Stimulated activated CD8-positive, alpha-beta memory T cell treated with anti-CD3 and anti-CD28 coated beads, Interleukin-15, amount 100 ng/mL, for 24 hours (primary cell): Measurements from ENCODE around the gene ATP2A3.

ENCODE experiments used
- DNase-seq: peaks from one replicate; pipeline ENCODE4 v3.0.0-alpha.2; 2020; ENCODE audit warnings: low read depth

Gene ATP2A3

DNA sequence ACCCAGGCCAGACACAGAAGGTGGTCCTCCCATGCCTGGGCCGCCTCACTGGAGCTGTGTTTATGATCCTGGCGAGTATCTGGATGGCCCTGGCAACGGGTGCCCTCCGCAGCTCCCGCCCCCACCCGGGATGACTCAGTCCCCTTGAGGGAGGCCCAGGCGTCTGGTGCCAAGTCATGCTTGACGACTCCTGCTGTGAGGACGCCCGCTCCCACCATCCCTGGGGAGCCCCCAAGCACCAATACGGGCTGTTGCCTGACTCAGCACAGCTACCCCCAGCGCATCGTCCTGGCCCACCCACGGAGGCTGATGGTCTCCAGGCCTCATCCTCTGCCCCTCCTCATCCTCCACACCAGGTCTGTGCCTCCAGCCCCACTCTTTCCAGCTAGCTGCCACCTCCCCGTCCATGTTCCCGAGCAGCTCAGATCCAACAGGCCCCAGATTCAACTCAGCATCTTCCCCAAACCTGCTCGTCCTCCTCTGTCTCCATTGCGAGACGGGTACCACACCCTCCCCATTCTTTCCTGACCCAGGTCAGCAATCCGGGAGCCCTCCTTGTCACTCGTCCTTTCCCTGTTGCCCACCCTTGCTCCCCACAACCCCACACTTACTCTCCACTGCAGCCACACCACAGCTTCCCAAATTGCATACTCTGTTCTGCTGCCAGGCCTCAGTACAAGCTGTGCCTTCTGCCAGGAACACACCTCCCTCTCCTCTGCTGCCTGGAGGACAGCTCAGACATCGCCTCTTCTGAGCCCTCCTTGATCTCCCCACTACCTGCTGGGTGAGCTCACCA is 74.0 kb downstream of the ATP2A3 start:
- DNase-seq, result no peak

GRCh38 chr17:3889325-3890012 is 74.8 kb downstream of the ATP2A3 start:
- DNase-seq, result no peak

DNA sequence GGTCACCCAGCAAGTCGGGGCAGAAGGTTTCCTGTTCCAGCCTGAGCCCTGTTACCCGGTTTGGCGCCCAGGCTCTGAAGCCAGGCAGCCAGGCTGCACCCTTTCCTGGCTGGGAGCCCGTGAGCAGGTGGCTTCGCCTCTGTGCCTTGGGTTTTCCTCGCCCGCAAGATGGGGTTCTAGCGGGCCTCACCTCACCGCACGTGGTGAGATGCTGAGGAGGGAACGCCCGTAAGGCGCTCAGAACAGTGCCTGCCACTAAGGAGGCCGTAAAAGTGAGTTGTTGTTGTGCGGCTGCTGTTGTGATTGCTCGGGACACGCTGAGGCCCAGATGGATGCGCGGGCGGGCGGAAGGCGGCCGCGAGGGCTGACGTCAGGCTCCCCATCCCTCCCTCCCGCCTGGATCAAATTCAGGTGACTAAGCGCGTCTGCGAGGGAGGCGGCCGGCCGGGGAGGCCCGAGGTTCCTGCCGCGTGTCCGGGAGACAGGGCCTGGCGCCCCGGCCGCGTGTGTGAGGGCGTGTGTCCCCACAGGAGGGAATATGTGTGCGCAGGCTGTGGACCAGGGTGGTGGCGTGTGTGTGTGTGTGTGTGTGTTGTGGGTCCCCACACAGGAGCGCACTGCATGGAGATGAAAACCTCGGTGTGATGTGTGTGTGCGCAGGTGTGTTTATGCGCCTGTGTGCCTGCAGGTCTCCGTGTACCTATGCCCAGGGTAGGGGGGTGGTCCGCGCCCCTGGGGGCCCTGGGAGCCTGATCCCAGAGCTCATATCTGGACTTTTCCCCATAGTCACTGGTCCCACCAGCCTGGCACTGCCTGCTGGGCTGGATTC is 75.7 kb downstream of the ATP2A3 start:
- no peak for DNase-seq

DNA sequence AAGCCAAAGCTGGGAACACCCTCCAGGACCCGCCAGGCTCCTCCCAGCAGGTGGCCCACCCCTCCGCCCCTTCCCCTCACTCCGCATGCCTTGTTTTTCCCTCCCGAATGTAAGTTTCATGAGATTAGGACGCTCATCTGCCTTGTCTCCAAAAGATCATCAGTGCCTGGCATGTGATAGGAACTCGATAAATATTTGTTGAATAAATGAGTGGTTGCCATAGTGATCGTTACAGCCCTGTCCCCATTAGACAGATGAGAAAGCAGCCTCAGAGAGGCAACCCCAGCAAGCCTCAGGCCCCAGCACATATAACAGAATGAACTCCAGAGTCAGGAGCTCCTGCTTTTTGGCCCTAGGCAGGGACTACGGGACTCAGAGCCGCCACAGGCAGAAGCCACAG is 76.4 kb downstream of the ATP2A3 start:
- DNase-seq, result no peak

- DNase-seq, result no peak
Measured at GRCh38 chr17:3887394-3887793, 76.8 kb downstream of the ATP2A3 start.

GRCh38 chr17:3886776-3887175 is 77.5 kb downstream of the ATP2A3 start:
- DNase-seq, result no peak

- DNase-seq, result no peak
Measured at GRCh38 chr17:3885970-3886369, 78.3 kb downstream of the ATP2A3 start.

- DNase-seq, result no peak
Measured at GRCh38 chr17:3885271-3885670, 79.0 kb downstream of the ATP2A3 start.

DNA sequence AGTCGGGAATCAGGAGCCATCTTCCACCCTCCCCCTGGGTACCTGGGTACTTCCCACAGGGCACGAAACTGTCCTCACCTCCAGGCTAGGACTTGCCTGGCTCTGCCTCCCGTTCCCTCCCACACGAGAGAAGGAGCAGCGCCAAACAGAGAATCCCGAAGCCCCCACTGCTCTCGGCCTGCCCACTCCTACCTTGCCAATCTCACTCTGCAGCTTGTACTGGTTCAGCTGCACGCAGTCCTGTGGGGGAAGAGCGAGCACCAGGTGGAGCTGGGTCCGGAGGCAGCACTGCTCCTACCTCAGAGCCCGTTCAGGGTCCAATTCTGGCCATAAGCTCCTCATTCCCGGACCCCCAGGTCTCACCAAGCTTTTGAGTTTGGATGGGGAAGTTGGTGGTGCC is 80.0 kb downstream of the ATP2A3 start:
- no peak for DNase-seq

DNA sequence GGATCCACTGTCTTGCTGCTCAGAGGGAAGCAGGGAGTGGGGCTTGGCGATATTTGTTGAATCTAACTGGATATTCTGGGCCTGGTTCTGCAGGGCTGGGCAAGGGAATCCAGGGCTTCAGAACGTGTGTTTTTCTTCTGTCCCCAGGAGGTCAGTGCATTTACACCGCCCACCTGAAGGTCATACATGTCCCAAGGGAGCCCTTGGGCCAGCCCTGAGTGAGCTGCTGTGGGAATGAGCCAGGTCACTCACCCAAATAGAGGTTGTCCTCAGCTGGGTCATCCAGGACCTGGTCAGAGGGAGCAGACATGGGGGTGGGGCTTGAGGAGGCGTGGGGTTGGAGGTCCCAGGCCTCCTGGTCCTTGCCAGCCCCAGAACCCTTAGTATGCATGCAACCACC is 82.0 kb downstream of the ATP2A3 start:
- DNase-seq, result no peak

- DNase-seq, result no peak
Measured at GRCh38 chr17:3880983-3881382, 83.3 kb downstream of the ATP2A3 start.

GRCh38 chr17:3879591-3880417 is 84.4 kb downstream of the ATP2A3 start:
- no peak for DNase-seq

DNA sequence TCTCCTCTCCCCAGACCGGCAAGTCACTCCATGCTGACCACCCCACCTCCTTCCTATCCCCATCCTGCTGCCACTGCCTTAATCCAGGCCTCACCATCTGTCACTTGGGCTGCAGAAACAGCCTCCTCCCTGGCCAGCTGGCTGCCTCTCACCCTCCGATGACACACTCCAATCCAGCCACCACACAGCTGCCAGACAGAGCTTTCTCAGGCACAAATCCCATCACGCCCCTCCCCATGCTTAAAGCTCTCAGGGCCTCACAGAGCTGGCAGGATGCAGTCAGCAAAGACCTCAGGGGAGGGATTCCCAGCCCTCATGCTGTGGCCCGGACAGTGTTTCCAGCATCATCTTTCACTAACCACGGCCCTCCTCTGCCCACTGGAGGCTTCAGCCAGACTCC is 85.1 kb downstream of the ATP2A3 start:
- no peak for DNase-seq

GRCh38 chr17:3877220-3877619 is 87.0 kb downstream of the ATP2A3 start:
- DNase-seq, result no peak

- DNase-seq, result no peak
Measured at GRCh38 chr17:3875317-3875716, 88.9 kb downstream of the ATP2A3 start.
